Erythroblast (primary cell): ENCODE data around the gene SCAMP4.

Source experiments
- GATA1 ChIP-seq: IDR thresholded peaks from 2 replicates; pipeline ENCODE4 v1.6.1; 2011; ENCODE audit warnings: low read depth, mild to moderate bottlenecking, control low read depth, low read length, moderate library complexity
- POLR2A ChIP-seq: IDR thresholded peaks from 2 replicates; pipeline ENCODE4 v1.6.1; 2011; ENCODE audit warnings: mild to moderate bottlenecking, low read length

- TF ChIP-seq POLR2A (no peak), GATA1 (no peak)
These were observed 34.0 kb upstream of the SCAMP4 start for GRCh38 chr19:1871140-1871597.
